Muscle layer of colon (tissue), 2 donors: ENCODE measurements around the gene MEF2C.
A peak's percentile ranks its signal among the peaks of the same experiment; 100 is the strongest.

Experiments used
- H3K27ac ChIP-seq: one replicate; pipeline ENCODE4 v1.7.0; 2013; ENCODE audit warnings: low read depth, mild to moderate bottlenecking, low read length, moderate library complexity
- H3K27me3 ChIP-seq, 2 donors: one replicate each; pipeline ENCODE4 v1.7.0; 2013; ENCODE audit warnings: low read length in 2 of 2, mild to moderate bottlenecking in 2 of 2; ENCODE audit not compliant: insufficient read depth in 2 of 2, control insufficient read depth in 1 of 2
- H3K36me3 ChIP-seq: one replicate; pipeline ENCODE4 v1.7.0; 2013; ENCODE audit warnings: mild to moderate bottlenecking, low read length; ENCODE audit not compliant: insufficient read depth
- H3K4me1 ChIP-seq: one replicate; pipeline ENCODE4 v1.7.0; 2013; ENCODE audit warnings: mild to moderate bottlenecking, low read length; ENCODE audit not compliant: insufficient read depth
- H3K4me3 ChIP-seq, 2 donors: one replicate each; pipeline ENCODE4 v1.7.0; 2013; ENCODE audit warnings: low read length in 2 of 2, low read depth in 1 of 2, mild to moderate bottlenecking in 1 of 2, moderate library complexity in 1 of 2
- H3K9ac ChIP-seq: one replicate; pipeline ENCODE4 v1.7.0; 2013; ENCODE audit warnings: low read length
- H3K9me3 ChIP-seq: one replicate; pipeline ENCODE4 v1.7.0; 2013; ENCODE audit warnings: mild to moderate bottlenecking, low read length
- donor health status: abdominal sarcoma.
- donor health status: Adenocarcinoma of cecum.

The MEF2C gene

GRCh38 chr5:88886746-88887341, 3.9 kb upstream of the MEF2C start:
- peaks cover 28% of the 10 kb centered on the region for H3K4me1 ChIP-seq
- no peak overlapping the region for H3K4me3 ChIP-seq
- peak overlapping the region; percentile 17 for H3K9ac ChIP-seq
- H3K36me3 ChIP-seq = no peaks in the 10 kb centered on the region
- H3K27me3 ChIP-seq = no peaks in the 10 kb centered on the region
- H3K27ac ChIP-seq = peak overlapping the region; percentile 66
- no peaks in the 10 kb centered on the region for H3K9me3 ChIP-seq

- Histone ChIP-seq H3K4me1 (peaks cover 28% of the 10 kb centered on the region), H3K9ac (peak overlapping the region; percentile 17), H3K4me3 (peak overlapping the region in 1 of 2 donors; percentile 14), H3K36me3 (no peaks in the 10 kb centered on the region), H3K27me3 (no peaks in the 10 kb centered on the region), H3K27ac (peak overlapping the region; percentile 66), H3K9me3 (no peaks in the 10 kb centered on the region)
Measured at GRCh38 chr5:88886252-88886651, 3.3 kb upstream of the MEF2C start.

GRCh38 chr5:88885002-88885401, 2.0 kb upstream of the MEF2C start:
- H3K9ac ChIP-seq = no peak overlapping the region

GRCh38 chr5:88884608-88884877, 1.6 kb upstream of the MEF2C start:
- Histone ChIP-seq H3K27ac (peak overlapping the region; percentile 87), H3K9me3 (no peaks in the 10 kb centered on the region), H3K36me3 (no peaks in the 10 kb centered on the region), H3K4me1 (peaks cover 35% of the 10 kb centered on the region), H3K27me3 (no peaks in the 10 kb centered on the region), H3K4me3 (peak overlapping the region; percentile 60 to 63), H3K9ac (peak overlapping the region; percentile 37)

More at GRCh38 chr5:88885002-88885401, 2.0 kb upstream of the MEF2C start:
- Histone ChIP-seq H3K36me3 (no peaks in the 10 kb centered on the region), H3K27me3 (no peaks in the 10 kb centered on the region), H3K27ac (peak overlapping the region; percentile 87), H3K4me1 (peaks cover 31% of the 10 kb centered on the region), H3K4me3 (peak overlapping the region in 1 of 2 donors; percentile 60), H3K9me3 (no peaks in the 10 kb centered on the region)

GRCh38 chr5:88883836-88884607, 1.0 kb upstream of the MEF2C start:
- H3K4me3 ChIP-seq = peak overlapping the region; percentile 60 to 63
- no peaks in the 10 kb centered on the region for H3K36me3 ChIP-seq

GRCh38 chr5:88882276-88883038, 527 bp downstream of the MEF2C start:
- Histone ChIP-seq H3K36me3 (no peaks in the 10 kb centered on the region), H3K27ac (peak overlapping the region; percentile 87), H3K9me3 (no peaks in the 10 kb centered on the region), H3K4me1 (peaks cover 37% of the 10 kb centered on the region), H3K9ac (peak overlapping the region; percentile 82), H3K27me3 (no peaks in the 10 kb centered on the region), H3K4me3 (peak overlapping the region; percentile 60 to 63)

More at GRCh38 chr5:88883836-88884607, 1.0 kb upstream of the MEF2C start:
- peaks cover 38% of the 10 kb centered on the region for H3K4me1 ChIP-seq
- H3K27ac ChIP-seq = peak overlapping the region; percentile 87
- no peaks in the 10 kb centered on the region for H3K9me3 ChIP-seq
- H3K9ac ChIP-seq = peak overlapping the region; percentile 37
- H3K27me3 ChIP-seq = no peaks in the 10 kb centered on the region

GRCh38 chr5:88881571-88881971, 1.4 kb downstream of the MEF2C start:
- Histone ChIP-seq H3K36me3 (no peaks in the 10 kb centered on the region), H3K27ac (peak overlapping the region; percentile 87), H3K27me3 (no peaks in the 10 kb centered on the region), H3K4me3 (peak overlapping the region; percentile 60 to 63), H3K9ac (peak overlapping the region; percentile 82), H3K4me1 (peaks cover 34% of the 10 kb centered on the region), H3K9me3 (no peaks in the 10 kb centered on the region)

GRCh38 chr5:88880201-88880600, 2.8 kb downstream of the MEF2C start:
- no peak overlapping the region for H3K9ac ChIP-seq
- H3K4me3 ChIP-seq = peak overlapping the region; percentile 22 to 49
- H3K36me3 ChIP-seq = no peaks in the 10 kb centered on the region
- H3K27ac ChIP-seq = no peak overlapping the region
- H3K27me3 ChIP-seq = no peaks in the 10 kb centered on the region
- H3K4me1 ChIP-seq = peaks cover 39% of the 10 kb centered on the region
- H3K9me3 ChIP-seq = no peaks in the 10 kb centered on the region

- Histone ChIP-seq H3K4me3 (peak overlapping the region; percentile 22 to 49), H3K9me3 (no peaks in the 10 kb centered on the region), H3K27ac (no peak overlapping the region), H3K9ac (peak overlapping the region; percentile 58), H3K36me3 (no peaks in the 10 kb centered on the region), H3K27me3 (no peaks in the 10 kb centered on the region), H3K4me1 (peaks cover 37% of the 10 kb centered on the region)
Measured at GRCh38 chr5:88879724-88880123, 3.3 kb downstream of the MEF2C start.

- Histone ChIP-seq H3K27ac (no peak overlapping the region), H3K4me1 (peaks cover 34% of the 10 kb centered on the region), H3K36me3 (no peaks in the 10 kb centered on the region), H3K9ac (no peak overlapping the region), H3K9me3 (no peaks in the 10 kb centered on the region), H3K27me3 (no peaks in the 10 kb centered on the region), H3K4me3 (no peak overlapping the region)
Measured at GRCh38 chr5:88878976-88879375, 4.0 kb downstream of the MEF2C start.

GRCh38 chr5:88877826-88878225, 5.2 kb downstream of the MEF2C start:
- H3K27ac ChIP-seq = no peak overlapping the region
- H3K36me3 ChIP-seq = no peaks in the 10 kb centered on the region
- peaks cover 34% of the 10 kb centered on the region for H3K4me1 ChIP-seq
- no peaks in the 10 kb centered on the region for H3K27me3 ChIP-seq
- H3K9ac ChIP-seq = no peak overlapping the region
- no peak overlapping the region for H3K4me3 ChIP-seq
- no peaks in the 10 kb centered on the region for H3K9me3 ChIP-seq
